D341Med (cell line): Measurements from ENCODE around the gene PACSIN1.
A peak's percentile ranks its signal among the peaks of the same experiment; 100 is the strongest.

Experiments
- DNase-seq: peaks from one replicate; pipeline ENCODE4 v3.0.0; 2012; ENCODE audit warnings: low spot score

The PACSIN1 gene

DNA sequence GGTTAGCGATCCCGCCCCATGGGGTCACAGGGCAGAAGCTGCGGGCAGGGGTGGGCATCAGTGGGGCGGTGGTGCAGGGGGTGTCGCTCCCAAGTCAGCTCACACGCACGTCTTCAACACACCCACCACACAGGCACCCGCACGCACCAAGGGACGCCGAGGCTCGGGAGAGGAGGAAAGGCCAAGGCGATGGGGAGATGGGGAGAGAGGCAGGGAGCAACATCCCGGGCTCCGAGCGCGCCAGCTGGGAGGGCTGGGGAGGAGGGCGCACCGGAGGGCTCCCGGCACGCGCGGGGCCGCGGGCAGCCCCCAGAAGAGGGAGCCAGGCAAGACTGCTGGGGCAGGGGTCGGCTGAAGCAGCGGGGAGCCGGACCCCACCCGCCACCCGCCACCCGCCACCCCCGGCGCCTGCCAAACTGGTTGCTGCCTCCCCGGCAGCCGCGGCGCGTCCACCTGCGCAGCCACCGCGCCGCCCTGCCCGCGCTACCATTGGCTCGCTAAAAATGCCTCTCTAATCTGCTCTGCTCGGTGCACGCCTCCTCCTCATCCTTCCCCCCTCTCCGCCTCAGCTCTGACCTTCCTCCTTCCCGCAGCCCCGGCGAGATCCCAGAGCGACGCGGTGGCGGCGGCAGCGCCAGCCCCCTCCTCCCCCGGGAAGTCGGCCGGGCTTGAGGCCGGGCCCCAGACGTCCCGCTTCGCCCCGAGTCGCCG lies at the start of gene PACSIN1:
Gene PACSIN1, plus strand, starts transcription at position 546 of the 711 bp plus-strand sequence. CDS start 60,230 bp downstream, outside the sequence.
- peak; percentile 90 for DNase-seq

- DNase-seq: no peak
These were observed 49.0 kb upstream of the PACSIN1 start for GRCh38 chr6:34416877-34417371.

DNA sequence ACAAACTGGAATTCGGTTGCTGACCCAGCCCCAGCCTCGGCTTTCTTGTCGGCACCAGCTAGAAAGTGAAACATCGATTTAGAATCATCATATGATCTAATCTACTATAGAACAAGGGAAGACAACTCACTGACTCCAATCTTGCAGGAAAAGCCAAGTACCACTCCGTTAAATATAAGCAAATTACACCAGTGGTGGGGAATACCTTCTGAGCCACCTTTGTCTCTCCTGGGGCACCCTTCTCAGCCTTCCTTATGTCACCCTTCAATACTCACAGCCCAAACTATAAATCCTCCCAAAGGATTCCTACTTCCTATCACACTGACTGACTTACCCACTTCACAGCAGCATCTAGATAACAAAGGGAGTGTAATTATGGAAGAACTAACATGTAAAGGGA lies 47.5 kb upstream of the PACSIN1 start:
- no peak for DNase-seq

DNA sequence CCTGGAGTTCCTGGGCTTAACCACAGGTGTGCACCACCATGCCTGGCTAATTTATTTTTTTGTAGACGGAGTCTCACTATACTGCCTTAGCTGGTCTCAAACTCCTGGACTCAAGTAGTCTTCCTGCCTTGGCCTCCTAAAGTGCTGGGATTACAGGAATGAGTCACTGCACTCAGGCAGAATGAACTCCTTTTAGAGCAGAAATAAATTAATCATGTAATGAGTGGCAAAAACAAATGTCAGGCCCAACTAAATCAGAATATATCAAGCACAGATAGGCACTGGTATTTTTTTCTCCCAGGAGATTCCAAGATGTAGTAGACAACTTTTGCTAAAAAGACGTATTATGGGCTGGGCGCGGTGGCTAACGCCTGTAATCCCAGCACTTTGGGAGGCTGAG lies 42.6 kb upstream of the PACSIN1 start:
- DNase-seq: no peak

DNA sequence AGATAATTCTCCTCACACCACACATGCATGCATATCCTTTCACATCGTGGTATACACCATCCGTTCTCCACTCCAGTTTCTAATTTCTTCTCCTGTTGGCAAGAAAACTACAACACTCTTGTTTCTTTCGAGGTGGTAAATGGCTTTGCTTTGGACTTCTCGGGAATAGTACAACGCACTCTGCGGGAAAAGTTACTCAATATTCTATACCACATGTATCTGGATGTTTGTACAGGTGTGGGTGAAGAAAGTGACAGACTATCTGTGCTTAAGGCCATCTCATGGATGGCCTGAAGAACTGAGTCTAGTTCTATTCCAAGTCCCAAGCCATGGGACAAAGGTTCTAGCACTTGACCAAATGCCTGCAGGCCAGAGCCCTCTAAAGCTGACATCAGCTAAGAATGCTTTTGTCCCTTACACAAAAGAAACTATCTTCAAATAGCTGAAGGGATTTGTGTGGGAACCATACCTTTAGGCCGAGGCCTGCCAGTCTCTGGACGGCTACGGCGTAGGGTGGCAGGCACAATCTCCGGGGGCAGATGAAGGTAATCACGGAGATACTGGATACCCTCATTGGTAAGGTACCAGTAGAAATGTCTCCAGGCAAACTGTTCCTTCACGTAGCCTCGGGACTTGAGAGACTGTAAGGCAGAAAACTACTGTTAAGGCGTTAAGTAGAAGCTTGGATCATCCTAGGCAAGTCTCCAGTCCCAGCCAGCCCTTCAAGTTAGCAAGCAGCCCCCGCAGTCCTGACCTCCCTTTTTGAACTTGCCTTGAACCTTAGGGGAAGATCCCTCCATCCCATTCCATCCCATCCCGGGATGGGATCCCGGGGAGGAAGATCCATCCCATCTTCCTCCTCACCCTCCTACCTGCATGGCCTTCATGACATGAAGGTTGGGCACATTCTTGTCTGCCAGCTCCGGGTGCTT lies 41.4 kb upstream of the PACSIN1 start:
- DNase-seq: no peak

- no peak for DNase-seq
These were observed 40.8 kb upstream of the PACSIN1 start for GRCh38 chr6:34425132-34425497.

DNA sequence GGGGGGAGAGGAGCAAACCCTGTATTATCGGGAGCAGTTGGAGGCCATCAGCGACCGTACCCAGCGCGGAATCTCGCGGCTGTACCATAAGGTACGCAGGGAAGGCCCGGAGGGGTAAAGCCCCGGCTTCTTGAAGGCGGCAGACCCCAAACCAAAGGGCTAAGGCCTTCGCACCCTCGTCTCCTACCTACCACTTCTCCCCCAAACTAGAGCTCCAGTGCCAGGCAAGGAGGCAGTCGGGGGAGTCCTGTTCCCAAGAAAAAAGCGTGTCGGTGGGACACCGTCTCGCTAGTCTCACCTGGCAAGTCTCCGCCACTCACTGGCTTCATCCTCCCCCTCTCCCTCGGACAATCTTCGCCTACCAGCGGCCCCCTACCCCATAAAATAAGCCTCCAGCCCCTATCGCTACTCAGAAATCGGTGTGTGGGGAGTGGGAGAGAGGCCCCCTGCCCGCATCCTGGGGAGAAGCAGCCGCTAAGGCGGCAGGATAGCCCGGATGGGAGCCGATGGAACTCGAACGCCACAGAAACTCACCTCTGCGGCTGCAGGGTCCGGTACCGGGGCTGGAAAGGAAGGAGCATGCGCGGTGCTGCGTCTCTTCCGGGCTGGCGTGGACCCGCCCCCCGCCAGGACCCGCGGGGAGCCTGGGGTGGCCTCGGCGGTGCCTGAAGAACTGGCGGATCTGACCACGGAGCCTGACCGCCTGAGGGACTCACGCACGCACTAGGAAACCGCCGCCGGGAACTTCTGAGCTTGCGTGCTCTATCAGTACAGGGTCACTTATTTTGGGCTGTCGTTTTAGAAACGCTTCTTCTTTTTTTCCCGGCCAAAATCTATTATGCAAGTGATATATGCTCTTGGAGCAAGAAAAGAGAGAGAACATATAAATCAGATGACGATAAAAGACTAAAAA lies 40.1 kb upstream of the PACSIN1 start, which contains the start of gene RPS10:
Gene RPS10, minus strand, starts transcription at position 572 of the 913 bp plus-strand sequence. CDS start 848 bp downstream, outside the sequence.
- peak; percentile 99 for DNase-seq

- DNase-seq: no peak
These were observed 30.0 kb upstream of the PACSIN1 start for GRCh38 chr6:34435916-34436315.

- no peak for DNase-seq
These were observed 28.9 kb upstream of the PACSIN1 start for GRCh38 chr6:34436803-34437643.

DNA sequence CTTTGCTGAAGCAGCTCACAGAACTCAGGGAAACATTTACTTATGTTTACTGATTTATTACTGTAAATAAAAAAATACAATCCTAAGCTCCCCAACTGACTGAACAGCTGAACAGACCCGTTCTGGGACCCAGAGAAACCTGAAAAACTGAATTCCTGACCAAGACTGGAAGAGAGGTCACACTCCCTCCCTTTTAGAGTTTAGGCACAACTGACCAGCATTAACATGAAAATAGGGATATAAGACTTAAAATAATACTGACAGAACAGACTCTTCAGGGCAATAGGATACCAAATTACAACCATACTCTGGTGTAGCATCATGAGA lies 28.3 kb upstream of the PACSIN1 start:
- no peak for DNase-seq

DNA sequence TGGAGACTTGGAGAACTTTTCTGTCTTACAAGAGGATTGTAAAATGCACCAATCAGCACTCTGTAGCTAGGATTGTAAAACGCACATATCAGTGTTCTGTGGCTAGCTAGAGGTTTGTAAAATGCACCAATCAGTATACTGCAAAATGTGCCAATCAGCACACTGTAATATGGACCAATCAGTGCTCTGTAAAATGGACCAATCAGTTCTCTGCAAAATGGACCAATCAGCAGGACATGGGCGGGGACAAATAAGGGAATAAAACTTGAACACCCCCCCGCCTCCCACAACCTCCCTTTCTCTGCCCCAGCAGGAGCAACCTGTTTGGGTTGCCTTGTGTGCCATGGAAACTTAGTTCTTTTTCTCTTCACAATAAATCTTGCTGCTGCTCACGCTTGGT lies 27.2 kb upstream of the PACSIN1 start:
- DNase-seq: no peak

DNA sequence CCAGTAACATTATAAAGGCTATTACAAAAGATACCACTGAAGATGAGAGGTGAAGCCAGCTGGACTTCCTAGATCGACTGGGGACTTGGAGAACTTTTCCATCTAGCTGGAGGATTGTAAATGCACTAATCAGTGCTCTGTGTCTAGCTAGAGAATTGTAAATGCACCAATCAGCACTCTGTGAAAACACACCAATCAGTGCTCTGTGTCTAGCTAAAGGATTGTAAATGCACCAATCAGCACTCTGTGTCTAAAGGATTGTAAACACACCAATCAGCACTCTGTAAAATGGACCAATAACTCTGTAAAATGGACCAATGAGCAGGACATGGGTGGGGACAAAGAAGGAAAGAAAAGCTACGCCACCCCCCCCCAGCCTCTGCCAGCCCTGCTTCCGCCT lies 26.4 kb upstream of the PACSIN1 start:
- no peak for DNase-seq

DNA sequence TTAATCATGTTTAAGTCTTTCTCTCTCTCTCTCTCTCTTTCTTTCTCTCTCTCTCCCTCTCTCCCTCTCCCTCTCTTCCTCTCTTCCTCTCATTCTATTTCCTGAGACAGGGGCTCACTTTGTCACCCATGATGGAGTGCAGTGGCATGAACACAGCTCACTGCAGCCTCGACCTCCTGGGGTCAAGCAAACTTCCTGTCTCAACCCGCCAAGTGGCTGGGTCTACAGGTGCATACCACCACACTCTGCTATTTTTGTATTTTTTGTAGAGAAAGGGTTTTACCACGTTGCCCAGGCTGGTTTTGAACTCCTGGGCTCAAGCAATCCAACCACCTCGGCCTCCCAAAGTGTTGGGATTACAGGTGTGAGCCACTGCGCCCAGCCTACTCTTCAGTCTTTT lies 24.4 kb upstream of the PACSIN1 start:
- no peak for DNase-seq

- no peak for DNase-seq
These were observed 20.5 kb upstream of the PACSIN1 start for GRCh38 chr6:34445313-34445860.

- no peak for DNase-seq
These were observed 18.5 kb upstream of the PACSIN1 start for GRCh38 chr6:34447386-34447785.

GRCh38 chr6:34447910-34448309 lies 18.0 kb upstream of the PACSIN1 start:
- DNase-seq: no peak

- DNase-seq: no peak
These were observed 14.7 kb upstream of the PACSIN1 start for GRCh38 chr6:34451192-34451591.

- no peak for DNase-seq
These were observed 10.0 kb upstream of the PACSIN1 start for GRCh38 chr6:34455831-34456230.

DNA sequence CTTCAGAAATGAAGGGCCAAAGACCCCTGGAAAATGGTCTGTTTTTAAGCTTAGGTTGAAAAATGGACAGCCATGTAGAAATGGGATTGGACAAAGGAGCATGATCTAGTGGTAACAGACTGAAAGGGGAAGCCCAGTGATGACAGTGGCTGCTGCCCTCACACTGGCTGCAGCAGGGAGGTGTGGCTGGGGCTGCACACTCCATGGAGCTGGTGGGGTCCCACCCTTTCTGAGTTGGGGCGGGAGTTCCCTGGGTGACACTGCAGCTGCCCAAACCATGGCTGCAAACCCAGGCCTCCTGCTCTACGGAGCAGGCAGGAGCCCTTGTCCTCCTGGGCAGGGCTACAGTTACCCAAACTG lies 8.5 kb upstream of the PACSIN1 start:
- DNase-seq: no peak

DNA sequence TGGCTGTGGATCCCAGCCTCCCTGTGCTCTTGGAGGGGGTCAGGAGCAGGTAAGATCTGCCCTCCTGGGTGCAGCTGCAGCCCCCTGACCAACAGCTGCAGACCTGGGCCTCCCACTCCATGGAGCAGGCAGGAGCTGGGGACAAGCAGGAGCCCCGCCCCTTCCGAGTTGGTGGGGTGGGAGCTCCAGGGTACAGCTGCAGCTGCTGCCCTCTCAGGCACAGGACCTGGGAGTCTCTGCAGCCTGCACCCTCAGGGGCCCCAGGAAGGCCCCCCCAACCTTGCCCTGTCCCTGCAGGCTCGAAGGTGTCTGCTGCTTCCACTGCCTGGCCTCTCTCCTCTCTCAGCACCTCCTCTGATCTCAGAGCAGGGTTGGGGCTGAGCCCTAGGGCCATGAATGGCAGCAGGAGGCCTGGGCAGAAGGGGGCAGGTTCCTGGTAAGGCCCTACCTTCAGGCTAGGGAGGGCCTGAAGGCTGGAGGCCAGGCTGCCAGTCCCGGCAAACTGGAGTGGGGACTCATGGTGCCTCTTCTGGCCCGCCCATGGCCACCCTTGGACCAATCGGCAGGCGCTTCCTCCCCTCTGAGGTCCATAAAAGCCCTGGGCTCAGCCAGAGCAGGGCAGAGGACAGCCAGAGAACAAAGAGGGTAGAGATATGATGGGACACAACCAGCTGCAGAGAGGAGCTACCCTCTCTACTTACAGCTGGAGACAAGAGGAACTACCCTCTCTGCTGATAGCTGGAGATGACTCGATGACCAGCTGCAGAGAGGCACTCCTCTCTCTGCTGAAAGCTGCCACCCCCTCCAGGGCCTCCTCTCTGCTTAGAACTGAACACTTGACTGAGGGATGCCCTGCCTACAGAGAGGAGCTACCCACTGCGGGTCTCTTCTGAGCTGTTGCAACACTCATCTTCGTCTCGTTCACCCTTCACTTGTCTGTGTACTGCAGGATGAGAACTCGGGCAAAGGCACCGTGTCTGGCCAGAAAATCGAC lies 7.8 kb upstream of the PACSIN1 start:
- no peak for DNase-seq
